GM21528 (cell line): ENCODE measurements around the gene MS4A18.
A peak's percentile ranks its signal among the peaks of the same experiment; 100 is the strongest.

Source experiments
- ATAC-seq: cut with Tn5 transposase; IDR thresholded peaks from one replicate; pipeline ENCODE4 v1.9.1; 2021; ENCODE audit warnings: mild to moderate bottlenecking, moderate library complexity; ENCODE audit not compliant: unreplicated experiment, low FRiP score

The MS4A18 gene

DNA sequence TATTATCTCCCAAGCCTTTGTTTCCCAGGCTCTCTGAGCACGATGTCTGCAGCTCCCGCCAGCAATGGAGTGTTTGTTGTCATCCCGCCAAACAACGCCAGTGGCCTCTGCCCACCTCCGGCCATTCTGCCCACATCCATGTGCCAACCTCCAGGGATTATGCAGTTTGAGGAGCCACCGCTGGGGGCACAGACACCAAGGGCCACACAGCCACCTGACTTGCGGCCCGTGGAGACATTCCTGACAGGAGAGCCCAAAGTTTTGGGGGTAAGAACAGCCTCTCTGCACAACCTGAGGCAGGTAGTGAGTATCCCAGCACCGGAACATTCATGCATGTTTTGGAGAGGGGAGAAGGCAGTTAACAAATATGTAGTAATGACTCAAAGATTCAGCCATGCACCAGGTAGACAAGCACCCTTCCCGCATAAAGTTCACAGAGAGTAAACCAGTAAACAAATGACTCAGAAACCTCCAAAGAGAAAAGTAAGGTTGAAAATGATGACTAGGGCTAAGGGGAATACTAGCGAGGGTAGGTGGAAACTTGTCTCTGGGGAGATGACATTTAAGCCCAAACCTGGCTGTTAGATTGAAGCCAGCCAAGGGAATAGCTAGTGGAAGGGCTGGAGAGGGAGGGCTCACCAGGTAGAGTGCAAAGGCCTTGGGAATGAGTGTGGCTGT is 39.3 kb downstream of the MS4A18 start:
- ATAC-seq = no peak

DNA sequence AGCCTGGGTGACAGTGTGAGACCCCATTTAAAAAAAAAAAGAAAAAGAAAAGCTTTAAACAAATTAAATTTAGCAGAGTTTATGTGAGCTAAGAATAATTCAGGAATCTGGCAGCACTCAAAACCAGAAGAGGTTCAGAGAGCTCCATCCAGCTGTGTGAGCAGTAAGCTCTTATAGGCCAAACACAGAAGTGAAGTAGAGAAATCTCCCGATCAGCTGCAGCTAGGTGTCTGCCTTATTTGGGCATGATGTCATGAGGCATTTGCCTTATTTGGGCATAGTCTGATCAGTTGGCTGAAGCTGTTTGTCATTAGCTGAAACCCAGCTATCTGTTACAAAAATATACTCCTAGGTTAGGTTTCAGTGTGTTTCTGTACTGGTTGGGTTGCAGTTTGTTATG is 40.4 kb downstream of the MS4A18 start:
- ATAC-seq = peak; percentile 38

DNA sequence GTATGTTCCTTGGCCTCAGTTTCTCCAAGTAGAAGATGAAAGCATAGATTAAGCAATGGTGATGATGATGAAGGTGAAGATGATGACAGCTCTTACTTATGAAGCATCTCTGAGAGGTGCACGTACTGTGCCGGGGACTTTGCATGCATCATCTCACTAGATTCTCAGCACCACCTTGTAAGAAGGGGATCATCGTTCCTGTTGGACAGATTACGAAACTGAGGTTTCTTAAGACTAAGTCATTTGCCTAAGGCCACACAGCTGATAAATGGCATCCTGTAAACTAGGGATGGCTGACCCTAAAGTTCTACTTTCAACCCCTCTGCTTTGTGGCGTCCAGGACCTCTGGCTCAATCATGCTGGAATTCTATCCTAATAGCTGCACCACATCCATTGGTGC is 40.8 kb downstream of the MS4A18 start:
- no peak for ATAC-seq

DNA sequence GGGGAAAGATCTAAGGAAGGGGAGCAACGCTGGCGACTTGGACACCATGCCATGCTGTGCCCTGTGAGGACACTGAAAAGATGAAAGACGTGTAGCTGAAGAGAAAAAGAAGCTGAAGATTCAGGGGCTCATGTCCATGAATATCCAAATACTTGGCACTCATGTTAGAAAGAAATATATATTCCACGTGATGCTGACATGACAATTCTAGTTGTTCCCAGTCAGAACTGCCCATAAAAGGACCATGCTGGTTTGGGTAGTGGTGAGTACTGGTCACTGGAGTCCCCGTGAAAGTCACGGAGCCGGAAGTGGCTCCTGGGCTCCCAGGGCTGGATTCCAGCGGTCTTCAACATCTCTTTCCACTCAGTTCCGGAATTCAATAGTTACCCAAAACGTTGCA is 42.0 kb downstream of the MS4A18 start:
- no peak for ATAC-seq

DNA sequence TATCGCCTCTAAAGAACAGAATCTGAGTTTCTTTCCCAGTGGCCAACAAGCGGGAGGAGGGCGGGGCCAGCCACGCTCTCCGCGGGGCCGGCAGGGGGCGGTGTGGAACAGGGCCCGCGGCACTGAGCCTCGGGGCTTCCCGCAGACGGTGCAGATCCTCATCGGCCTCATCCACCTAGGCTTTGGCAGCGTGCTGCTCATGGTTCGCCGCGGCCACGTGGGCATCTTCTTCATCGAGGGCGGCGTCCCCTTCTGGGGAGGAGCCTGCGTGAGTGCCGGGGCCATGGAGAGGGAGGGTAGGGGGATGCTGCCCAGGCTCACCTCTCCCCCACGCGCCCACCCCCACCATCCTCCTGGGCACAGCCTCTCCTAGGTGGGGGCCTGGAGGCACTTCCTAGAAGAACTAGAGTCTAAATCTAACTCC is 42.9 kb downstream of the MS4A18 start:
- ATAC-seq = no peak

DNA sequence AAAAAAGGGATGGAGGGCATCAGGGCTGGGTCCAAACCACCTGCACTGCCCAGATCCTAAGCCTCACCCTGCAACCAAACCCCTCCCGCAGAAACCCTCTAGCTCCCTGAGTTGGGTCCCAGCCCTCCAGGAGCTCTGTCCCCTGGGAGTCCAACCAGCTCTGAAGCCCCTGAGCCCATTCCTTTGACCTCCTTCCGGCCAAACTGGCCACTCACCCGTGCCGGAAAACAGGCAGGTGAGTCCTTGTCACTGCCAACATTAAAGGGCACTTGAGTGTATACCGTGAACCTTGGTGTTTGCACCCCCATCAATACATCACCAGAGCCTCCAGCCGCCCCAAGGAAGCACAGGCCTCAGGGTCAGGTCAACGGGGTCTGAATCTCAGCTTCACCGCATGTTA is 43.7 kb downstream of the MS4A18 start:
- ATAC-seq = no peak

DNA sequence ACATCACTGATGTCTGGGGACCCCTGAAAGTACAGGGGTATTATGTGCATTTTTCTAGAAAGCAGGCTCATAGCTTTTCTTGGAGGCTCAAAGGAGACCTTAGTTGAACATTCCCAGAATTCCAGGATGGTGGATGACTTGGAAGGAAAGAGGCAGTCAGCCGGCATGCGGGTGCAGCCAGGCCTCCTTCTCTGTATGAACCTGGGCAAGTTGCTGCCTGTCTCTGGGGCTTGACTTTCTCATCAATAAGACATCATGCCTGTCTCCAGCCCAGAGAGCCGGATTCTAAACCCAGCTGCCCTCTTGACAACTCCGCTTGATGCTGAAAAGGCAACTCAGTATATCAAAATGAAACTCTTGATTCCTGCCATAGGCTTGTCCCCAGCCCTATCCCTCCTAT is 44.8 kb downstream of the MS4A18 start:
- ATAC-seq = no peak

DNA sequence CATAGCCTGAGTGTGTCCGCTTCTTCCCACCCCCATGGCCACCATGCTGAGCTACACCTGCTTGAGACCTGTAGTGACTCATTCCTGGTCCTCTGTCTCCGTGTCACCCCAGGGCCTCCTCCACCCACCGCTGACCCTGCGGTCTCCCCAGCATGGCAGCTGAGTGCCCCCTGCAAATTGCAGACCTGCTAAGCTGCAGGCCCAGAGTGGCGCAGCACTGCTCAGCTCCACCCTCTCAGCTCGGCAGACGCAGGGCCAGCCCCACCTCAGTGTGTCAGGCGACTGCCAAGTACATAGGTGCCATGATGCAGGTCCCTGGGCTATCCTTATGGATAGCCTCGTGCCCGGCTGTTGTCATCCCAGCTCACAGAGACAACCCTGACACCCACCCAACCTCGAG is 45.3 kb downstream of the MS4A18 start:
- no peak for ATAC-seq

DNA sequence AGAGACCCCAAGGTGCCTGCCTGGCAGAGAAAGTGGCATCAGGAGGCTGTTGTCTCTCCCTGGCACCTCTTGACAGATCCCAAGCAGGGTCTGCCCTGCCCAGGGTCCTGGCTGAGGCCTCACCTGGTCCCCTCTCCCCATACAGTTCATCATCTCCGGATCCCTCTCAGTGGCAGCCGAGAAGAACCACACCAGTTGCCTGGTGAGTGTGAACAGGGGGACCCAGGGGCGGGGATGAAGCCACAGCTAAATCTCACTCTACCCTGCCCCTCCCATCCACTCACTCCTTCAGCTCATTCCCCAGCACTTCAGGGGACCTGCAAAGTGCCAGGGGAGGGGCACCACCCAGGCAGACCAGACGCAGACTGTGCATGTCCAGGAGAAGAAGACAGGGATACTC is 46.6 kb downstream of the MS4A18 start:
- no peak for ATAC-seq

DNA sequence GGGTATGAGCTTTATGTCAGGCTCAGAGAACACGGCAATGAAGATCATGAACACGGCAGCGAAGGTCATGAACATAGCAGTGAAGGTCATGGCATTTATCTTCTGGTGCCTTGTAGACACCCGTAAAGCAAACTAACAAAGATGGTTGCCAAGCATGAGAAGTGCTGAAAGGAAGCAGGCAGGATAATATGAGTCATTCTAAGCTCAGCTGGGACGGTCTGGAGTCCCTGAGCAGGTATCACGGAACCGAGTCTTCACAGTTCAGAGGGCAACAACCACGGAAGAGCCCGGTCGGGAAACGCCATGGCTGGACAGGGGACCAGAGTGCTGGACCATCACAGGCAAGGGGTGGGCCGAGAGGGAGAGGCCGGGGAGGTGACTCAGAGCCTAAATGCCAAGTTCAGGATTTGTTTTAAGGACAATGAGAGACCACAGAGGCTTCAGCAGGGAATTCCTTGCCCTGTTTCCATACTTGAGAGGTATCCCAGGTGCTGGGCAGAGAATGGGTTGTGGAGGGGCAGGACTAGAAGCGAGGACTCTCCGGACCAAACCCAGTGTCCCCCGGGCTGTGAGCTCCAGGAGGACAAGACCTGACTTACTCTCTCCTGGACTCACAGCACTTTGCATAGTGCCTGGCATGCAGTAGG is 47.5 kb downstream of the MS4A18 start:
- no peak for ATAC-seq

DNA sequence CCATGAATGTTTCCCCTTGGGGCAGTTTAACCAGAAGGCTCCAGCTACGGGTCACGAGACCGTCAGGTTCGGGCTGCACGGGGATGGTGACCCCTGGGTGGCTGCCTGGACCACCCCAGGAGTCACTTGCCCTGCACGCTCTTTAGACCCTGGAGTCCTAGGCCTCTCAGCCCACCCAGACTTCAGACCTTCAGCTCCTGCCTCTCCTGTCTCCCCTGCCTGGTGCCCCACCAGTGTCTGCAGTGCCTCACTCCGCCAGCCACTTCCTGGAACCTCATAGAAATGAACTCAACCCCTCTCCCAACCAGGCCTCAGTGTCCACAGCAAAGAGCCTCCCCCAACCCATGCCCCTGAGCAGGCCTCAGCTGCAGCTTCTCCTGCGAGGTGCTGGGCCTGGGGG is 48.1 kb downstream of the MS4A18 start:
- ATAC-seq = no peak

DNA sequence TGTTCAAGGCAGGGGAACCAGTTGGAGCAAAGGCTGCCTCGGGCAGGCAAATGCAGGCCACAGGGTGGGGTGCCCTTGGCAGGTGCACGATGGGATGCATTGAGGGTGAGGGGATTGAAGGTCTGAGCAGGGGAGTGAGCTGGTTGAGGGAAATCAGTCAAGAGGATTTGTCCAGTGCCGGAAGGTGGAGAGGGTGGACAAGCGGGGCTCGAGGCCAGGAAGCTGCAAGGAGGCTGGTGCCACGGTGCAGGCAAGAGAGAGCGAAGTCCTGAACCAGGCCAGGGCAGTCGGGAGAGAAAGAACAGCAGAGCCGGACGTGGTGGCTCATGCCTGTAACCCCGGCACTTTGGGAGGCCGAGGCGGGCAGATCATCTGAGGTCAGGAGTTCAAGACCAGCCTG is 50.2 kb downstream of the MS4A18 start:
- no peak for ATAC-seq

DNA sequence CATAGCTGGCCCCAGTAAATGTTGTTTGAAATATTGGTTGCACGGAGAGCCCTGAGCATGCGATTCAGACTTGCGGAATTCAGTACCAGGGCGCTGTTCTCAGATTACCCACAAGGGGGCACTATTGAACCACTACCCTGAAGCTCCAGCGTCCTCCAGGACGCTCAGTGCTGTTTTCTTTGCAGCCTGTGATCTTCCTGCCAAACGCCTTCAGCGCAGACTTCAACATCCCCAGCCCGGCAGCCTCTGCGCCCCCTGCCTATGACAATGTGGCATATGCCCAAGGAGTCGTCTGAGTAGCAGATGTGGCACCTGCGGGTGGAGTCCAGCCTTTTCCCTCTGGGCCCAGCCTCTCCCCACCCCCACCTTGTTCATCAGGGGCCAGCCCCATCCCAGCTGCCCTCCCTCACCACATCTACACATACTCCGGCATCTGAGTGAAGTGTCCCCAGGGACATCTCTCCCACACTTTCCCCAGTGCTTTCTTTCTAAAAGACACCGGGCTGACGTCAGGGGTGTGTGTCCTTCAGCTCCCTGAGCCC is 51.0 kb downstream of the MS4A18 start:
- no peak for ATAC-seq

DNA sequence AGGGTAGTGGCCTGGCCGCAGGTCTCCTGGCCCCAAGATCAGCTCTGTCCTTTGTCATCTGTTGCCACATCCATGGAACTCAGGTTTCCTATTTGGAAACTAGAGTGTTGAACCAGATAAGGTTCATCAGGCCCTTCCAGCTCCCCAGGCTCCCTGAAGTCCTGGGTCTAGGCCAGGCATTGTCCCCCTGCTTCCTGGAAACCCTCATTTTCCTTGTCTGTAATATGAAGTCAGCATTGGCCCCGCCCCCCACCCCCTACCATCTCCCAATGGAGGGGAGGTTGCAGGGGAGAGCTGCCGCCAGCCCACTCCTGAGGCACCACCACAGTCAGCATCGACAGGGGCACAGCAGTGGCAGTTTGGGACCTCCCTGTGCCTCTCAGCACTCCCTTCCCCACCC is 51.6 kb downstream of the MS4A18 start:
- no peak for ATAC-seq

DNA sequence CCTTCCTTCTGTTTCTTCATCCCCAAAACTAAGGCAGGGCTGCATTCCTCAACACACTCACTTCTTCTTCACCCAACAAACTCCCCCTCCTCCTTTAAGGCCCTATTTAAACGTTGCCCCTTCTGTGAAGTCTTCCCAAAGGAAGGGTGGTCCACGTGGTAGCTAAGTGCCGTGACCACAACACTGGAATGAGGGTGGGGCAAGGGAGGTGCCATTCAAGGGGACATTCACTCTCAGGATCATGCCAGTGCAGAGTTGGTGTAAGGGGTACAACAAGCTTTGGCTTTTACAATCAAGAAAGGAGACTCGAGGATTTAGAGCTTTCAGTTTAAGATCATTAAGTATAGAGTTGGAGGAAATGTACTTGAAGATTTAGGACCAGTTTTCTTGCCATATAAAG is 52.6 kb downstream of the MS4A18 start:
- no peak for ATAC-seq

DNA sequence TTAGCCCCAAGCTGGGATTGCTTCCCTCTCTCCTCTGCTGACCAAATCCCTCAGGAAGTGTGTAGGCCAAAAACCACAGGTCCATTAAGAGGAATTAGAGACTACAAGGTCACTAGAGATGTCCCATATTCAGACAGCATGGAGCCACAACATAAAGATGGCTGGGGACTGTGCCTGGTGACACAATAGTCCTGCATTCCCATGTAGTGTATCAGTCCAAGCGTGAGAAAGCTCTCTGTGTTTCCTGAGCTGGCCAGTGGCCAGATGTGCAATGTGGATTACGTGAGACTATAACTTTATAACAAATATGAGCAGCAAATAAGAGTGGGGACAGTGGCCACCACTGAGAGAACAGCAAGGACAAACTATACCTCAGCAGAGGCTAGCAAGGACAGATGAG is 53.1 kb downstream of the MS4A18 start:
- ATAC-seq = no peak

DNA sequence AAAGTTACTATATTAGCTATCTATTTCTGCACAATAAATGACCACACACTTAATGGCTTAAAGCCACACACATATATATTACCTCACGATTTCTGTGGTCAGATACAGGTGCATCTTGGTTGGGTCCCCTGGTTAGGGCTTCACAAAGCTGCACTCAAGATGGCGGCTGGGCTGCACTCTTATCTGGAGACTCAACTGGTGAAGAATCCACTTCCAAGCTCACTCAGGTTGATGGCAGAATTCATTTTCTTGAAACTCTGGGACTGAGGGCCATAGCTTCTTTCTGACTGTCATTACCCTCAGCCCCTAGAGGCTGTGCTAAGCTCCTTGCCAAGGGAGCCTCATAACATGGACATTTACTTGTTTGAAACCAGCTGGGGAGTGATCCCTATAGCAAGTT is 55.5 kb downstream of the MS4A18 start:
- ATAC-seq = no peak

DNA sequence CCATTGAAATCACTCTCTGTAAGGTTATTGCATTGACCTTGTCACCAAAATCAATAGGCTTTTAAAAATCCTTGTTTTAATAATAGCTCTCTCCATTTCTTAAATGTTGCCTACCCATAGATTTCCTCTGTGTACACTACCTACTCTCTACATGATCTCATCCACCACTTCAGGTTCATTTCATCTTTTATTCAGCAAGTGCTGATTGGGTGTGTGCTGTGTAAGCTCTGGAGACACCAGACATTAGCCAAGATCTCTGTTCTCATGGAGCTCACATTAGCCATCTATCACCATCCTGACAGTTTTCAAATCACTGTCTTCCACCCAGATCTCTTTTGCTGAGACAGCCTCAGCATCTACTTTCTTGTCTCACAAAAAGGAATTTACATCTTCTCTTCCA is 56.3 kb downstream of the MS4A18 start:
- no peak for ATAC-seq

DNA sequence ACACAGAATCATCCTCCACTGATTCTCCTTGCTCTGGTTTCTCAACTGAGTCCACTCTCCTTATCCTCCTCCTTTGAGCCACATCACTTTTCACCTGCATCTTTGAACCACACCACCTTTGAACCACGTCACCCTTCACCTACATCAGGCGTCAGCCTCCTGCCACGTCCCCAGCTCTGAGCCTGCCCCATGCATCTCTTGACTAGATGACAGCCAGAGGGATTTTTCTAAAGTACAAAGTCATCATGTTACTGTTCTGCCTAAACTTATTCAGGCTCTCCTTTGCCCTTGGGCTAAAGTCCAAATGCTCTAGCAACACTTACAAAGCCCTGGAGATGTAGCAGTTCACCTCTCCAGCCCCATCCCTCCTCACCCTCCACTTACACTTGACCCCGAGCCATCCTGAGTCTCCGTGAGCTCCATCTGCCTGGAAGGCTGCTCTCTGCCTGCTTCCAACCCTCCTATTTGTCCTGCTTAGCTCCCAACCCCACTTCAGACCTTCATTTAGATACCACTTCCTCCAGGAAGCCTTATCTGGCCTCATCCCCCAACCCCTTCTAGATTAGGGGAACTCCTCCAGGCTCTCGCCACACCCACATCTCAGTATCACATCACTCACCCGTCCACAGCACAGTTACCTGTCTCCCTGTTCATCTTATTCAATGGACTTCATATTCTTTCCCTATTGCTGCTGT is 56.9 kb downstream of the MS4A18 start:
- no peak for ATAC-seq

DNA sequence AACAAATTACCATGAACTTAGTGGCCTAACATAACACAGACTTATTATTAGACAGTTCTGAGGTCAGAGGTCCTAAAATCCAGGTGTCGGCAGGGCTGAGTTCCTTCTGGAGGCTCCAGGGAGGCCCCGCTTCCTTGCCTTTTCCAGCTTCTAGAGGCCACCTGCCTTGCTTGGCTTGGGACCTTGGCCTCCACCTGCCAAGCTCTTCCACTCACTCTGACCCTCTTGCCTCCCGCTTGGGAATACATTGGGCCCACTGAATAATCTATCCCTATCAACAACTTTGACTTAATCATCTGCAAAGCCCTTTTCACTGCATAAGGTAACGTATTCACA is 57.4 kb downstream of the MS4A18 start:
- no peak for ATAC-seq

DNA sequence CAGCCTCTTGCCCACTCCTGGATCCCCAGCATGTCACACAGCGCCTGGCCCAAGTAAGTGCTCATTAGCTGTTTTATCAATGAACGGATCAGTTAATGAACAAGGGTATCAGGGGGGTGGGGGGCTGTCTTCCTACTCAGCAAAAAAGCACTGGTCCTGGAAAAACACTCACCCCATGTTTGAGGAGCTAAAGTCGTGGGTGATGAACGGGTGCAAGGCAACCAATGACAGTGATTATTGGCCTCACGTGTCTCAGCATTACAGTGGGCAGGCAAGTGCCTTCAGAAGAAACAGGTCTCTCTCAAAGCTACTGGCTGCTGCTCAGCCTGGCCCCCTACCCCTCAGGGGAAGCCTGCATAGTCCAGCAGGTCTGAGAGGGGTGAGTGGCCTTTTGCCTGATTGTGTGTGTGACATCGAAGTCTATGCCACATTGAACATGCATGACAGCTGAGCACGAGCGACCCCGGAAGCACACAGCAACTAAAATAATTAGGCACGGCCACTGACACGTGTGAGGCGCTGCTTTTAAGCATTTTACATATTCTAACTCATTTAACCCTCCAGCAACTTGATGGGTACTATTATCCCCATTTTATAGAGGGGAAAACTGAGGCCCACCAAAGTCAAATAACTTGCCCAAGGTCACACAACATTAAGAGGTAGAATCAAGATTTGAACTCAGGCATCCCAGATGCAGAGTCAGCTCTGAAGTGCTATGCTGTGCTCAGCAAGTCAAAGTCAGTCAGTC is 58.0 kb downstream of the MS4A18 start:
- ATAC-seq = no peak
